Smooth muscle cell (in vitro differentiated cells): ENCODE results near the gene TENT5C. TPM values are rescaled to one million over a fixed set of nuclear protein-coding genes. Genes with fewer than 3 reads are reported as not detected.

Experiments
- DNase-seq: peaks from one replicate; lab custom pipeline; 2025; ENCODE audit not compliant: unreplicated experiment; lab: John Stamatoyannopoulos, UW
- H2AFZ ChIP-seq: fragments of 200-600 bp; sonication (generic); 2 replicates; pipeline ENCODE4 v1.6.0; 2016; ENCODE audit warnings: antibody characterized with exemption, low read depth, mild to moderate bottlenecking
- H3F3A ChIP-seq: fragments of 200-600 bp; sonication (generic); 2 replicates; pipeline ENCODE4 v1.6.0; 2017; ENCODE audit warnings: antibody characterized with exemption, low read depth
- H3K27ac ChIP-seq: fragments of 200-600 bp; sonication (generic); 2 replicates; pipeline ENCODE4 v1.5.1; 2016; ENCODE audit warnings: low read depth, mild to moderate bottlenecking
- H3K27me3 ChIP-seq: fragments of 200-600 bp; sonication (generic); 2 replicates; pipeline ENCODE4 v1.6.1; 2016; ENCODE audit warnings: low read depth, mild to moderate bottlenecking
- H3K36me3 ChIP-seq: fragments of 200-600 bp; sonication (generic); 2 replicates; pipeline ENCODE4 v1.5.1; 2016; ENCODE audit warnings: low read depth
- H3K4me1 ChIP-seq: fragments of 200-600 bp; sonication (generic); 2 replicates; pipeline ENCODE4 v1.5.1; 2016; ENCODE audit warnings: low read depth
- H3K4me2 ChIP-seq: fragments of 200-600 bp; sonication (generic); 2 replicates; pipeline ENCODE4 v1.6.0; 2016; ENCODE audit warnings: mild to moderate bottlenecking
- H3K4me3 ChIP-seq: fragments of 200-600 bp; sonication (generic); 2 replicates; pipeline ENCODE4 v1.5.1; 2016; ENCODE audit warnings: mild to moderate bottlenecking
- H3K79me2 ChIP-seq: fragments of 200-600 bp; sonication (generic); 2 replicates; pipeline ENCODE4 v1.6.0; 2016; ENCODE audit warnings: low read depth, mild to moderate bottlenecking
- H3K9ac ChIP-seq: fragments of 200-600 bp; sonication (generic); 2 replicates; pipeline ENCODE4 v1.6.0; 2016; ENCODE audit warnings: low read depth
- H3K9me3 ChIP-seq: fragments of 200-600 bp; sonication (generic); replicated peaks from 2 replicates; pipeline ENCODE4 v1.5.1; 2016; ENCODE audit warnings: low read depth
- H4K20me1 ChIP-seq: fragments of 200-600 bp; sonication (generic); 2 replicates; pipeline ENCODE4 v1.6.0; 2016; ENCODE audit warnings: low read depth
- CTCF ChIP-seq: fragments of 200-600 bp; sonication (generic); IDR thresholded peaks from 2 replicates; pipeline ENCODE4 v1.5.1; 2017; ENCODE audit warnings: borderline replicate concordance, mild to moderate bottlenecking, antibody characterized with exemption; ENCODE audit not compliant: insufficient read depth, poor library complexity, severe bottlenecking
- WGBS: methylation state at CpG from one replicate; pipeline ENCODE4 v1.1.7; 2016; ENCODE audit warnings: low lambda C conversion rate; 5-methylcytosine and 5-hydroxymethylcytosine counted together
- polyA plus RNA-seq: library from polyadenylated mRNA; unstranded; fragments of >200 nt; fragmentation: Nextera tagmentation; extraction: Ambion mirVana; gene quantifications from 2 replicates; pipeline ENCODE4 v1.2.1, GENCODE V29; 2016
- total RNA-seq: library from RNA; depleted of rRNA; stranded (reverse); fragments of >200 nt; gene quantifications from 2 replicates; pipeline ENCODE4 v1.2.3, GENCODE V29; 2014

The TENT5C gene
- total and polyA plus RNA-seq, 2 experiments from 2014 or later = 5.3 to 5.7 TPM

DNA sequence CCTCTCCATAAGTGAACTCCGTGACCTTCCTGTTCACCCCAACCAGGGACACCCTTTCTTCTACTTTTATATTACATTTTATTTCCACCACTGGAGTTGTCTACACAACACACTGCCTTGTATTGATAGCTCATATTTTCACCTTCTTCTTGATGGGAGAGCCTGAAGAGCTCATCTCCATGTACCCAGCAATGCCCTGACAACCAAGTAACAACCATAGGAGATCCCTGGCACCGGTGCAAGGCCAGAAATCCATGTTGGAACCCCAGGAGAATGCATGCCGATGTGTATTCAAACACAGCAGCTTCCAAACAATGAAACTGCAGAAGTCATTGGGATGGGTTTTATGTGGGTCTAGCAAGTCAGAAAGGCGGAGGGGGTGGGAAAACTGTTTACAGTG is 15.5 kb downstream of the TENT5C start:
- Histone ChIP-seq H3K9ac (no peak overlapping the region), H3K4me3 (no peak overlapping the region), H3K9me3 (no peaks in the 10 kb centered on the region), H2AFZ (no peak overlapping the region), H3K4me1 (no peaks in the 10 kb centered on the region), H3F3A (no peaks in the 10 kb centered on the region), H3K36me3 (no peaks in the 10 kb centered on the region), H3K79me2 (peaks cover 36% of the 10 kb centered on the region), H3K27me3 (no peaks in the 10 kb centered on the region), H3K4me2 (no peak overlapping the region), H4K20me1 (peaks cover 20% of the 10 kb centered on the region), H3K27ac (no peak overlapping the region)
- WGBS = 97% methylated on average over 4 of the region's 4 CpGs
- TF ChIP-seq CTCF = no peak
- DNase-seq = no peak

- peaks cover 23% of the 10 kb centered on the region for H3K79me2 ChIP-seq
- H3K4me1 ChIP-seq = no peaks in the 10 kb centered on the region
- WGBS = 95% methylated on average over 14 of the region's 14 CpGs
- DNase-seq = no peak
- no peaks in the 10 kb centered on the region for H3K9me3 ChIP-seq
- H3K36me3 ChIP-seq = no peaks in the 10 kb centered on the region
- H3K9ac ChIP-seq = no peak overlapping the region
- H3K27ac ChIP-seq = no peak overlapping the region
- no peaks in the 10 kb centered on the region for H3K27me3 ChIP-seq
- no peak overlapping the region for H2AFZ ChIP-seq
- H3F3A ChIP-seq = no peaks in the 10 kb centered on the region
- peaks cover 15% of the 10 kb centered on the region for H4K20me1 ChIP-seq
- no peak overlapping the region for H3K4me3 ChIP-seq
- H3K4me2 ChIP-seq = no peak overlapping the region
- TF ChIP-seq CTCF = no peak
These were observed 16.9 kb downstream of the TENT5C start for GRCh38 chr1:117622726-117623125.

DNA sequence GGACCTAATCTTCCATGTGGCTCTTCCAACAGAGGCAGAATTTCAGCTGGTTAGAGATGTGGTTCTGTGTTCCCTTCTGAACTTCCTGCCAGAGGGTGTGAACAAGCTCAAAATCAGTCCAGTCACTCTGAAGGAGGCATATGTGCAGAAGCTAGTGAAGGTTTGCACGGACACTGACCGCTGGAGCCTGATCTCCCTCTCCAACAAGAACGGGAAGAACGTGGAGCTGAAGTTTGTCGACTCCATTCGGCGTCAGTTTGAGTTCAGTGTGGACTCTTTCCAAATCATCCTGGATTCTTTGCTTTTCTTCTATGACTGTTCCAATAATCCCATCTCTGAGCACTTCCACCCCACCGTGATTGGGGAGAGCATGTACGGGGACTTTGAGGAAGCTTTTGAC is 17.3 kb downstream of the TENT5C start:
- Histone ChIP-seq H3K9me3 (no peaks in the 10 kb centered on the region), H3K4me3 (no peak overlapping the region), H2AFZ (no peak overlapping the region), H3F3A (no peaks in the 10 kb centered on the region), H4K20me1 (peaks cover 11% of the 10 kb centered on the region), H3K27ac (no peak overlapping the region), H3K9ac (no peak overlapping the region), H3K79me2 (peaks cover 19% of the 10 kb centered on the region), H3K4me2 (no peak overlapping the region), H3K4me1 (no peaks in the 10 kb centered on the region), H3K27me3 (no peaks in the 10 kb centered on the region), H3K36me3 (no peaks in the 10 kb centered on the region)
- TF ChIP-seq CTCF = no peak
- 91% methylated on average over 9 of the region's 9 CpGs for WGBS
- DNase-seq = no peak

DNA sequence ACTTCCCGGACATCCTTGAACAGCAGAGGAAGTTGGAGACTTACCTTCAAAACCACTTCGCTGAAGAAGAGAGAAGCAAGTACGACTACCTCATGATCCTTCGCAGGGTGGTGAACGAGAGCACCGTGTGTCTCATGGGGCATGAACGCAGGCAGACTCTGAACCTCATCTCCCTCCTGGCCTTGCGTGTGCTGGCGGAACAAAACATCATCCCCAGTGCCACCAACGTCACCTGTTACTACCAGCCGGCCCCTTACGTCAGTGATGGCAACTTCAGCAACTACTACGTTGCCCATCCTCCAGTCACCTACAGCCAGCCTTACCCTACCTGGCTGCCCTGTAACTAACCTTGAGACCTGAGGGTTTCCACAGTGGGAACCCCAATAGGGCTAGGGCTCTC is 17.9 kb downstream of the TENT5C start:
- WGBS = 98% methylated on average over 13 of the region's 13 CpGs
- Histone ChIP-seq H3K4me2 (no peak overlapping the region), H3F3A (no peaks in the 10 kb centered on the region), H3K9me3 (no peaks in the 10 kb centered on the region), H2AFZ (no peak overlapping the region), H3K79me2 (peaks cover 16% of the 10 kb centered on the region), H3K4me1 (no peaks in the 10 kb centered on the region), H3K27me3 (no peaks in the 10 kb centered on the region), H4K20me1 (peaks cover 8% of the 10 kb centered on the region), H3K9ac (no peak overlapping the region), H3K36me3 (no peaks in the 10 kb centered on the region), H3K27ac (no peak overlapping the region), H3K4me3 (no peak overlapping the region)
- DNase-seq = no peak
- TF ChIP-seq CTCF = no peak
